HepG2 (cell line): Measurements from ENCODE around the gene DNAJC4. TPM values are rescaled to one million over a fixed set of nuclear protein-coding genes. Genes with fewer than 3 reads are reported as not detected.

Source experiments
- ATAC-seq: fragments of 200-7000 bp; cut with Tn5 transposase; 3 replicates; pipeline ENCODE4 v1.9.1; 2020; ENCODE audit warnings: mild to moderate bottlenecking, moderate library complexity
- BruUV-seq: library from RNA; stranded (reverse); fragments of 400-500 nt; replicated peaks from 2 replicates; lab custom pipeline; 2021; lab: Mats Ljungman, UMichigan
- CTCF ChIA-PET: fragments of 300-600 bp; formaldehyde crosslinking; extraction: SDS; loops from one replicate; lab custom pipeline; 2021; ENCODE audit warnings: low total read pairs, inconsistent platforms, low intra/inter-chr PET ratio; lab: Yijun Ruan, JAX
- POLR2A ChIA-PET: fragments of 350-600 bp; sonication (Branson Sonifier 250); formaldehyde crosslinking; loops from one replicate; lab custom pipeline; 2020; ENCODE audit warnings: antibody characterized with exemption, inconsistent platforms; lab: Yijun Ruan, JAX
- DNase-seq: peaks from one replicate; pipeline ENCODE4 v3.0.0-alpha.2; 2015; ENCODE audit warnings: low spot score
- FAIRE-seq: peaks from 3 replicates; lab custom pipeline; 2011; peaks lifted over from hg19 to GRCh38; lab: Jason Lieb, UNC
- H2AFZ ChIP-seq: one replicate; pipeline ENCODE4 v1.6.1; 2011; ENCODE audit warnings: low read length, inconsistent platforms
- H3K27ac ChIP-seq: fragments of 300-600 bp; 3 replicates; pipeline ENCODE4 v1.8.0; 2011; ENCODE audit warnings: mixed run types, mild to moderate bottlenecking, mixed read lengths, low read length, inconsistent platforms; ENCODE audit not compliant: insufficient read depth; ENCODE audit errors: extremely low read length
- H3K27me3 ChIP-seq, 2 experiments: fragments of 200-600 bp in 1 of 2; 2 replicates in 1 of 2; 3 replicates in 1 of 2; pipeline versions ENCODE4 v1.6.0 to v1.8.0; 2011; ENCODE audit warnings: low read length in 2 of 2, mild to moderate bottlenecking in 2 of 2, moderate library complexity in 2 of 2, inconsistent platforms in 1 of 2; ENCODE audit not compliant: insufficient read depth in 2 of 2, control insufficient read depth in 1 of 2
- H3K36me3 ChIP-seq, 2 experiments: fragments of 200-600 bp in 1 of 2; replicated peaks in 1 of 2; 2 replicates in 1 of 2; 3 replicates in 1 of 2; pipeline versions ENCODE4 v1.5.1 to v1.8.0; 2011; ENCODE audit warnings: low read length in 2 of 2, inconsistent platforms in 1 of 2; ENCODE audit not compliant: insufficient read depth in 2 of 2, control insufficient read depth in 1 of 2
- H3K4me1 ChIP-seq: 2 replicates; pipeline ENCODE4 v1.5.1; 2012; ENCODE audit warnings: low read length, inconsistent platforms; ENCODE audit not compliant: insufficient read depth
- H3K4me2 ChIP-seq: 2 replicates; pipeline ENCODE4 v1.6.0; 2011; ENCODE audit warnings: low read depth, low read length, inconsistent platforms
- H3K4me3 ChIP-seq, 3 experiments: fragments of 200-600 bp in 1 of 3; sonication (generic), shearing (Covaris generic) in 1 of 3; replicated peaks in 1 of 3; 2 replicates each; pipeline ENCODE4 v1.5.1; 2011 to 2016; ENCODE audit warnings: low read length in 3 of 3, inconsistent platforms in 2 of 3, low read depth in 2 of 3, mild to moderate bottlenecking in 2 of 3, control low read depth in 1 of 3, mixed read lengths in 1 of 3; ENCODE audit not compliant: insufficient read depth in 1 of 3
- H3K79me2 ChIP-seq: one replicate; pipeline ENCODE4 v1.6.1; 2011; ENCODE audit warnings: low read length, inconsistent platforms; ENCODE audit not compliant: insufficient read depth
- H3K9ac ChIP-seq: 2 replicates; pipeline ENCODE4 v1.6.0; 2011; ENCODE audit warnings: mild to moderate bottlenecking, low read depth, low read length, inconsistent platforms; ENCODE audit not compliant: insufficient read depth
- H3K9me3 ChIP-seq: 2 replicates; pipeline ENCODE4 v1.5.1; 2012; ENCODE audit warnings: mild to moderate bottlenecking, low read length
- H4K20me1 ChIP-seq: 2 replicates; pipeline ENCODE4 v1.6.0; 2011; ENCODE audit warnings: inconsistent platforms, mild to moderate bottlenecking, low read length, moderate library complexity; ENCODE audit not compliant: insufficient read depth
- GABPA ChIP-seq, 2 experiments: IDR thresholded peaks; 2 replicates each; pipeline ENCODE4 v1.6.1; 2011 to 2016; ENCODE audit warnings: low read depth in 2 of 2, low read length in 1 of 2, missing biosample characterization in 1 of 2, missing genetic modification characterization in 1 of 2
- GABPB1 ChIP-seq: IDR thresholded peaks from 2 replicates; pipeline ENCODE4 v1.6.1; 2016; ENCODE audit warnings: mild to moderate bottlenecking, missing genetic modification reagents, moderate library complexity, missing compliant biosample characterization
- KDM4B ChIP-seq: sonication (generic); formaldehyde crosslinking; IDR thresholded peaks from 2 replicates; pipeline ENCODE4 v1.4.0; 2020; ENCODE audit warnings: missing genetic modification reagents
- RXRB ChIP-seq: IDR thresholded peaks from 2 replicates; pipeline ENCODE4 v1.6.1; 2016; ENCODE audit warnings: borderline replicate concordance, missing genetic modification reagents, missing compliant biosample characterization
- ZFX ChIP-seq: sonication (generic); formaldehyde crosslinking; IDR thresholded peaks from 2 replicates; pipeline ENCODE4 v1.4.0; 2020; ENCODE audit warnings: mild to moderate bottlenecking, low read depth, missing genetic modification reagents, moderate library complexity
- ZMYM3 ChIP-seq: sonication (generic); formaldehyde crosslinking; IDR thresholded peaks from 2 replicates; pipeline ENCODE4 v1.5.1; 2020; ENCODE audit warnings: mild to moderate bottlenecking, missing genetic modification reagents
- ZNF296 ChIP-seq: sonication (generic); formaldehyde crosslinking; conservative IDR thresholded peaks from 2 replicates; pipeline ENCODE4 v1.5.0; 2020; ENCODE audit warnings: mild to moderate bottlenecking, missing genetic modification reagents
- ZNF331 ChIP-seq: sonication (generic); formaldehyde crosslinking; IDR thresholded peaks from 2 replicates; pipeline ENCODE4 v1.4.0; 2020; ENCODE audit warnings: missing genetic modification reagents
- ZSCAN12 ChIP-seq: sonication (generic); formaldehyde crosslinking; IDR thresholded peaks from 2 replicates; pipeline ENCODE4 v1.9.0; 2021; ENCODE audit warnings: mild to moderate bottlenecking, missing genetic modification reagents
- WGBS: methylation state at CpG from one replicate; pipeline ENCODE4 v1.1.6; 2017; ENCODE audit warnings: low lambda C conversion rate; 5-methylcytosine and 5-hydroxymethylcytosine counted together
- in situ Hi-C: cut with HindIII; loops from 2 replicates; pipeline ENCODE4 v1.10.0; 2017; ENCODE audit warnings: low pct_unique_long_range_greater_than_20kb; ENCODE audit not compliant: extremely low pct_ligation_motif_present
- intact Hi-C: fragments of 100-400 bp; cut with micrococcal nuclease; formaldehyde crosslinking; loops from one replicate; pipeline ENCODE4 v1.10.0; 2022; ENCODE audit not compliant: unreplicated experiment
- polyA plus RNA-seq, 8 experiments: library from polyadenylated mRNA; depleted of rRNA in 3 of 8; stranded (reverse) in 7 of 8; unstranded in 1 of 8; fragments of >200 nt; fragmentation: Illumina TruSeq in 4 of 8; extraction: Trizol in 4 of 8; gene quantifications; 2 replicates each; pipeline versions ENCODE4 v1.2.1 to v1.2.3, GENCODE V29; 2011 to 2016; ENCODE audit warnings: low read depth in 4 of 8, missing spikeins in 1 of 8, mixed read lengths in 1 of 8; ENCODE audit not compliant: insufficient read depth in 1 of 8
- total RNA-seq, 5 experiments: library from RNA; depleted of rRNA; stranded (reverse); fragments of >200 nt; fragmentation: Illumina TruSeq; extraction: Trizol; gene quantifications; 2 replicates each; pipeline ENCODE4 v1.2.3, GENCODE V29; 2016; ENCODE audit warnings: low read depth in 1 of 5
- TF ChIP-seq, protein P1 (sequence below): sonication (generic); formaldehyde crosslinking; IDR thresholded peaks from 2 replicates; pipeline ENCODE4 v1.9.0; 2022; ENCODE audit warnings: low read depth, missing genetic modification reagents
- TF ChIP-seq, protein P2 (sequence below): sonication (generic); formaldehyde crosslinking; conservative IDR thresholded peaks from 2 replicates; pipeline ENCODE4 v1.4.0; 2020; ENCODE audit warnings: mild to moderate bottlenecking, missing genetic modification reagents, moderate library complexity
- TF ChIP-seq, protein P3 (sequence below): sonication (generic); formaldehyde crosslinking; IDR thresholded peaks from 2 replicates; pipeline ENCODE4 v1.5.1; 2020; ENCODE audit warnings: mild to moderate bottlenecking, missing genetic modification reagents, borderline replicate concordance
- TF ChIP-seq, protein P4 (sequence below): sonication (generic); formaldehyde crosslinking; IDR thresholded peaks from 2 replicates; pipeline ENCODE4 v1.5.1; 2020; ENCODE audit warnings: missing genetic modification reagents, mild to moderate bottlenecking, borderline replicate concordance

Gene DNAJC4
- total and polyA plus RNA-seq, 2 of the 13 experiments (the other 11 are each of a cell fraction or from before 2014, with no cell fraction given), result 10.3 to 60.8 TPM

DNA sequence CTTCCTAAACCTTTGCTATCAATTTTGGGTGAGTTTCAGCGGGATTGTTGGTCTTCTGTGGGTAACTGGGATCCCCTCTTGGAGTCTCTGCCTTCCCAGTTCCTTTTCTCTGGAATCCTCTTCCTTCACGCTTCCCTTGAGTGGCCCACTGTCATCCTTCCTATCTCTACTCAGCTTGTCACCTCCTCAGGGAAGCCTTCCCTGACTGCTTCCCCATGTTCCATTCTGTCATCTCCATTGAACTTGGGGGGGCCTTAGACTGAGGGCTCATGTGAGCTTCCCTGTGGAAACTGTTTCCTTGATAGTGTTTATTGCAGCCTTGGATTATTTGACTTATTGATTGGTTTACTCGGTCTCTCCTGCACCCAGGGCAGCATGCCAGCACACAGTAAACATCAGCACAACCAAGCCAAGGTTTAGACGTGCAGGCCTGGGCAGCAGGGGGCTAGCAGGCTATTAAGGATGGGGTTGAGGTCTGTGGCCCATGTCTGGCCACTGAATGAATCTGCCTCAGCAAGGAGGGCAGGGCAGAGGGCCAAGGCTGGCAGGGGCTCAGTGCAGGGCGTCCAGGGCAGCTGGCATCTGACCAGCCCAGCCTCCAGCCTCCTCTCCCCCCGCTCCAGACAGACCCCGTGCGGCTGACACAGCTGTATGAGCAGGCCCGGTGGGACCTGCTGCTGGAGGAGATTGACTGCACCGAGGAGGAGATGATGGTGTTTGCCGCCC is 11.6 kb upstream of the DNAJC4 start:
- BruUV-seq, result no TSS peak
- in situ Hi-C loops (no loop called here), intact Hi-C loops (no loop called here)
- Histone ChIP-seq H3K9ac (no peak overlapping the region), H3K4me1 (peaks cover 32% of the 10 kb centered on the region), H3K36me3 (no peaks in the 10 kb centered on the region), H3K27ac (no peak overlapping the region), H3K4me3 (no peak overlapping the region), H3K9me3 (no peaks in the 10 kb centered on the region), H3K27me3 (no peaks in the 10 kb centered on the region), H2AFZ (no peak overlapping the region), H4K20me1 (no peaks in the 10 kb centered on the region), H3K4me2 (peak overlapping the region; percentile 50; the same call in 1 of the 2 replicates), H3K79me2 (no peaks in the 10 kb centered on the region)
- DNase-seq (no peak), FAIRE-seq (no peak), ATAC-seq (peak; percentile 78)
- ChIA-PET POLR2A (interaction anchor here (0.8 to 1.3 kb wide), 2 partner anchors 8 to 33 kb away, joined by 3 read pairs; partner anchors contain the start of genes NUDT22 and STIP1), CTCF (no interaction called here)
- 27% methylated on average over 5 of the region's 11 CpGs for WGBS
- TF ChIP-seq, protein P1, sequence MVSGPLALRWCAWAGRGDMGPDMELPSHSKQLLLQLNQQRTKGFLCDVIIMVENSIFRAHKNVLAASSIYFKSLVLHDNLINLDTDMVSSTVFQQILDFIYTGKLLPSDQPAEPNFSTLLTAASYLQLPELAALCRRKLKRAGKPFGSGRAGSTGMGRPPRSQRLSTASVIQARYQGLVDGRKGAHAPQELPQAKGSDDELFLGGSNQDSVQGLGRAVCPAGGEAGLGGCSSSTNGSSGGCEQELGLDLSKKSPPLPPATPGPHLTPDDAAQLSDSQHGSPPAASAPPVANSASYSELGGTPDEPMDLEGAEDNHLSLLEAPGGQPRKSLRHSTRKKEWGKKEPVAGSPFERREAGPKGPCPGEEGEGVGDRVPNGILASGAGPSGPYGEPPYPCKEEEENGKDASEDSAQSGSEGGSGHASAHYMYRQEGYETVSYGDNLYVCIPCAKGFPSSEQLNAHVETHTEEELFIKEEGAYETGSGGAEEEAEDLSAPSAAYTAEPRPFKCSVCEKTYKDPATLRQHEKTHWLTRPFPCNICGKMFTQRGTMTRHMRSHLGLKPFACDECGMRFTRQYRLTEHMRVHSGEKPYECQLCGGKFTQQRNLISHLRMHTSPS, result peak; percentile 92
- no peak for TF ChIP-seq ZNF296 (CRISPR knock-in tag)
- peak; percentile 52; the same call in 1 of the 2 replicates for TF ChIP-seq ZFX (CRISPR knock-in tag)
- no peak for TF ChIP-seq ZSCAN12 (CRISPR knock-in tag)
- TF ChIP-seq, protein P2, sequence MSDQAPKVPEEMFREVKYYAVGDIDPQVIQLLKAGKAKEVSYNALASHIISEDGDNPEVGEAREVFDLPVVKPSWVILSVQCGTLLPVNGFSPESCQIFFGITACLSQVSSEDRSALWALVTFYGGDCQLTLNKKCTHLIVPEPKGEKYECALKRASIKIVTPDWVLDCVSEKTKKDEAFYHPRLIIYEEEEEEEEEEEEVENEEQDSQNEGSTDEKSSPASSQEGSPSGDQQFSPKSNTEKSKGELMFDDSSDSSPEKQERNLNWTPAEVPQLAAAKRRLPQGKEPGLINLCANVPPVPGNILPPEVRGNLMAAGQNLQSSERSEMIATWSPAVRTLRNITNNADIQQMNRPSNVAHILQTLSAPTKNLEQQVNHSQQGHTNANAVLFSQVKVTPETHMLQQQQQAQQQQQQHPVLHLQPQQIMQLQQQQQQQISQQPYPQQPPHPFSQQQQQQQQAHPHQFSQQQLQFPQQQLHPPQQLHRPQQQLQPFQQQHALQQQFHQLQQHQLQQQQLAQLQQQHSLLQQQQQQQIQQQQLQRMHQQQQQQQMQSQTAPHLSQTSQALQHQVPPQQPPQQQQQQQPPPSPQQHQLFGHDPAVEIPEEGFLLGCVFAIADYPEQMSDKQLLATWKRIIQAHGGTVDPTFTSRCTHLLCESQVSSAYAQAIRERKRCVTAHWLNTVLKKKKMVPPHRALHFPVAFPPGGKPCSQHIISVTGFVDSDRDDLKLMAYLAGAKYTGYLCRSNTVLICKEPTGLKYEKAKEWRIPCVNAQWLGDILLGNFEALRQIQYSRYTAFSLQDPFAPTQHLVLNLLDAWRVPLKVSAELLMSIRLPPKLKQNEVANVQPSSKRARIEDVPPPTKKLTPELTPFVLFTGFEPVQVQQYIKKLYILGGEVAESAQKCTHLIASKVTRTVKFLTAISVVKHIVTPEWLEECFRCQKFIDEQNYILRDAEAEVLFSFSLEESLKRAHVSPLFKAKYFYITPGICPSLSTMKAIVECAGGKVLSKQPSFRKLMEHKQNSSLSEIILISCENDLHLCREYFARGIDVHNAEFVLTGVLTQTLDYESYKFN (CRISPR knock-in tag), result peak; percentile 74
- TF ChIP-seq, protein P3, sequence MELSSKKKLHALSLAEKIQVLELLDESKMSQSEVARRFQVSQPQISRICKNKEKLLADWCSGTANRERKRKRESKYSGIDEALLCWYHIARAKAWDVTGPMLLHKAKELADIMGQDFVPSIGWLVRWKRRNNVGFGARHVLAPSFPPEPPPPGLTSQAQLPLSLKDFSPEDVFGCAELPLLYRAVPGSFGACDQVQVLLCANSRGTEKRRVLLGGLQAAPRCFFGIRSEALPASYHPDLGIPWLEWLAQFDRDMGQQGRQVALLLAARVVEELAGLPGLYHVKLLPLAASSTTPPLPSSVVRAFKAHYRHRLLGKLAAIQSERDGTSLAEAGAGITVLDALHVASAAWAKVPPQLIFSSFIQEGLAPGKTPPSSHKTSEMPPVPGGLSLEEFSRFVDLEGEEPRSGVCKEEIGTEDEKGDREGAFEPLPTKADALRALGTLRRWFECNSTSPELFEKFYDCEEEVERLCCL (CRISPR knock-in tag), result no peak
- TF ChIP-seq KDM4B (CRISPR knock-in tag), result no peak
- no peak for TF ChIP-seq GABPA (IDR thresholded peaks at IDR 0.05; ENCODE audit: low read depth, low read length)
- peak; percentile 20; the same call in 1 of the 2 replicates for TF ChIP-seq GABPA (CRISPR knock-in tag; IDR thresholded peaks at IDR 0.05; ENCODE audit: low read depth)
- TF ChIP-seq ZMYM3 (CRISPR knock-in tag), result peak; percentile 49; the same call in 1 of the 2 replicates
- peak; percentile 15; the same call in 1 of the 2 replicates for TF ChIP-seq RXRB
- TF ChIP-seq GABPB1 (CRISPR knock-in tag), result peak; percentile 14; the same call in 1 of the 2 replicates
- TF ChIP-seq, protein P4, sequence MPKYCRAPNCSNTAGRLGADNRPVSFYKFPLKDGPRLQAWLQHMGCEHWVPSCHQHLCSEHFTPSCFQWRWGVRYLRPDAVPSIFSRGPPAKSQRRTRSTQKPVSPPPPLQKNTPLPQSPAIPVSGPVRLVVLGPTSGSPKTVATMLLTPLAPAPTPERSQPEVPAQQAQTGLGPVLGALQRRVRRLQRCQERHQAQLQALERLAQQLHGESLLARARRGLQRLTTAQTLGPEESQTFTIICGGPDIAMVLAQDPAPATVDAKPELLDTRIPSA, result no peak
- no peak for TF ChIP-seq ZNF331 (CRISPR knock-in tag)
